NCI-H1105 (cell line): ENCODE measurements around the gene WDR73.
A peak's percentile ranks its signal among the peaks of the same experiment; 100 is the strongest.
"Not testable (repeated sequence)": the region's sequence is repeated elsewhere in the genome, so short reads cannot be mapped to it uniquely, and the experiment has no call there.

Experiments used
- DNase-seq: peaks from one replicate; lab custom pipeline; 2025; lab: John Stamatoyannopoulos, UW

WDR73 gene

GRCh38 chr15:84653910-84654688, at the start of gene WDR73:
Gene WDR73 (minus strand): TSS chr15:84654283. CDS start chr15:84654274, 9 bp downstream.
- DNase-seq, result peak; percentile 79

- no peak for DNase-seq
Measured at GRCh38 chr15:84703808-84704207, 49.7 kb upstream of the WDR73 start.

DNA sequence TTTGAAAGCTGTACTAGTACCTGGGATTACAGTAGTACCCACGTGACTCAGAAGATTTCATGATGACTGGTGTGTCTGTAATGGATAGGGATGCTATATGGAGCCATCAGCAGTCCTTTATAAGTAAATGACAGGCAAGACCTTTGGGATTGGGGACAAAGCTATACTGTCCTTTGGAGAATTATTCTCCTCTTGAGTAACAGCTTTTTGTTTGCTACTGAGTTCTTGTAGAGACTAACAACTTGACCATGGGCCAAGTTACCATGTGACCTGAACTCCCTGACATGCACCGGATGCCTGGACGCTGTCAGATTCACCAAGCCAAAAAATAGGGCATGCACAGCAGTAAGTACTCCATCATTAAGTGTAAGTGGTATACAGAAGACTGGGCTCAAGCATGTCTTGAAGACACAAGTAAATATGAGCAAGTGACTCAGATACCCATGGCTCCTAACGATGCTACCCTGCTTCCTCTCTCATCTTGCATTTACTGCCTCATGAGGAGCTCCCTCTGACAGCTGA, 48.9 kb upstream of the WDR73 start:
- DNase-seq, result no peak

GRCh38 chr15:84699538-84700191, 45.6 kb upstream of the WDR73 start:
- DNase-seq, result no peak

GRCh38 chr15:84697236-84697990, 43.3 kb upstream of the WDR73 start:
- DNase-seq, result no peak

DNA sequence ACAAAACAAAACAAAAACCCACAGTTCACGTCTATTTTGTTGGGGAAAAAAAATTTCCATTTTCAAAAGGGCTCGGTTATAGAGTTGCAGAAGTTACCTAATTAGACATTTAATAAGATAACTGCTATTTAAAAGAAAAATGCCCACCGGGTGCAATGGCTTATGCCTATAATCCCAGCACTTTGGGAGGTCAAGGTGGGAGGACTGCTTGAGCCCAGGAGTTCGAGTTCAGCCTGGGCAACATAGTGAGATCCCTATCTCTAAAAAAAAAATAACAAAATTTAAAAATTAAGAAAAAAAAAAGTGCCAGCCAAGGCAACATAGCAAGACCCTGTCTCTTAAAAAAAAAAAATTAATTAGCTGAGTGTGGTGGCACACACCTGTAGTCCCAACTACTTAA, 42.7 kb upstream of the WDR73 start:
- no peak for DNase-seq

DNA sequence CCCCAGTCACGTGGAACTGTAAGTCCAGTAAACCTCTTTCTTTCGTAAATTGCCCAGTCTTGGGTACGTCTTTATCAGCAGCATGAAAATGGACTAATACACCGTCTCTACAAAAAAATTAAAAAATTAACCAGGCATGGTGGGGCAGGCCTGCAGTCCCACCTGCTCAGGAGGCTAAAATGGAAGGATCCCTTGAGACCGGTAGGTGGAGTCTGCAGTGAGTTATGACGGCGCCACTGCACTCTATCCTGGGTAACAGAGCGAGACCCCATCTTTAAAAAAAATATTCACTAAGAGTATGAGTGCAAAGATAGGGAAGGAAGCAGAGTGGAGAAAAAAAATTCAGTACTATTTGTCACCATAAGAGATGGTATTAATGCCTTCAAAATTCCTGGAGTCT, 36.3 kb upstream of the WDR73 start:
- DNase-seq, result no peak

GRCh38 chr15:84689858-84690257, 35.8 kb upstream of the WDR73 start:
- DNase-seq, result no peak

GRCh38 chr15:84686446-84686845, 32.4 kb upstream of the WDR73 start:
- DNase-seq, result not testable (repeated sequence)

DNA sequence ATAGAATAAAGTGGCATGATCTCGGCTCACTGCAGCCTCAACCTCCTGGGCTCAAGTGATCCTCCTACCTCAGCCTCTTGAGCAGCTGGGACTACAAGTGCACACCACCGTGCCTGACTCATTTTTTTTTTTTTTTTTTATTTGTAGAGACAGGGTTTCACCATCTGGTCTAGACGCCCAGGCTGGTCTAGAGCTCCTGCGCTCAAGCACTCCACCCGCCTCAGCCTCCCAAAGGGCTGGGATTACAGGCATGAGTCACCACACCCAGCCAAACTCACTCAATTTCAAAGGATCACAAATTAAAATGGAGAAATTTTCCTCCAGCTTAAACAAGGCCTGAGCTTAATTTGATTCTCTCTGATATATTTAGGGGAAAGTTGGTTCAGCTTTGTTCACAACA, 31.2 kb upstream of the WDR73 start:
- no peak for DNase-seq

- DNase-seq, result no peak
Measured at GRCh38 chr15:84684092-84684491, 30.0 kb upstream of the WDR73 start.

GRCh38 chr15:84681831-84682230, 27.7 kb upstream of the WDR73 start:
- no peak for DNase-seq

DNA sequence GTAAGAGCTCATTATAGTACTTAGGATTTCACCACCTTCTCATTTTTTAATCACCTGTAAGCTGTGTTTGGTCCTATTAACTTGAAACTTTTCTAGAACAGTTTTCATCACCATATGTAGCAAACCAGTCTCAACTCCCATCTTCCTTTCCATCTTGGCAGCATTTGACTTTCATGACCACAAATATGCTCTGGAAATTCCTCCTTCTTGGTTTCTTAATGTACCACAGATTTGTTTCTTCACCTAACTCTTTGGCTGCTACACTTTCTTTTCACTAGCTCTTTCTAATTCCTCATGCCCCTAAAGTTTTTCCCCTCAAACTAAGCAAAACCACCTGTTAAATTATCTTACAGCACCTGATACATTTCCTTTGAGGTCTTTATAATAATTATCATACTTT, 17.1 kb upstream of the WDR73 start:
- DNase-seq, result no peak

DNA sequence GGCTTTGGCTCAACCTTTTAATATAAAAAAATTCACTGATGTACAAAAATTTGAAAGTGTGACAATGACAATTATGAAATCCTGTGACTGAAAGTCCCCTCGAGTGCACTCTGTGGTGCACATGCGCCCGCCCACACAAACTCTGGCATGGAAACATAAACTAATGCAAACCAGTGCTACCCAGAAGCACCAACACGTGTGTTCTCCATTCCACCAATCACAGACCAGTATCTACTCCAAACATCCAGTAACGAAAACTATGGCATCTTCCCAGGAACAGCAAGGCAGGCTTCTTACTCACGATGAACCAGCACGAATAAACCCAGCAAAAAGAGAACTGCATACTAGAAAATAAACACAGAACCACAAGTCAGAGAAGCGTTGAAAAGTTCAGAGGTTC, 15.6 kb upstream of the WDR73 start:
- DNase-seq, result no peak

GRCh38 chr15:84668221-84668982, 14.3 kb upstream of the WDR73 start:
- DNase-seq, result no peak

DNA sequence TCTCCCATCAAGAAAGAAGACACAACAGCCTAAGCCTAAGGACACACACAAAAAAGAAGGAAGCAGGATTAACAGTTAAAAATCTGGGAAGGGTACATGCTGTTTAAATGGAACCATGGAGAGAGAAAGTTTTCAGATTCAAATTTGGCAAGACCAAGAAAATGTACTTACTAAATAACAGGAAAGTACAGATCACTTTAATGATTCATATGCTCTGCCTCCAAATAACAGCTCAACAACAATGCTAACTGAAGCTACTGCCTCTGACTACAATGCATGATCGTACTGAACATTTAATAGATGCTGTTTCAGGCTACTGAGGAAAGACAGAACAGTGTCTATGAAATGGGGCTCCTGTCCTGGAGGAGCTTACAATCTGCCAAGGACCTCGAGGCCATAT, 12.3 kb upstream of the WDR73 start:
- no peak for DNase-seq

DNA sequence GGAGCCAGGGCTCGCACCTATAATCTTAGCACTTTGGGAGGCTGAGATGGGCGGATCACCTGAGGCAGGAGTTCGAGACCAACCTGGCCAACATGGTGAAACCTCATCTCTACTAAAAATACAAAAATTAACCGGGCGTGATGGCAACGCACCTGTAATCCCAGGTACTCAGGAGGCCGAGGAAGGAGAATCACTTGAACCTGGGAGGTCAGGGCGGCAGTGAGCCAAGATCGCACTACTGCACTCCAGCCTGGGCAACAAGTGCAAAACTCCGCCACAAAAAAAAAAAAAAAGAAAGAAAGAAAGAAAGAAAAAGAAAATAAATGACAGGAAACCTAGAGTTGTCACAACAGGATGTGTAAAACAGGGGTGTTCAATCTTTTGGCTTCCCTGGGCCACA, 6.9 kb upstream of the WDR73 start:
- no peak for DNase-seq

DNA sequence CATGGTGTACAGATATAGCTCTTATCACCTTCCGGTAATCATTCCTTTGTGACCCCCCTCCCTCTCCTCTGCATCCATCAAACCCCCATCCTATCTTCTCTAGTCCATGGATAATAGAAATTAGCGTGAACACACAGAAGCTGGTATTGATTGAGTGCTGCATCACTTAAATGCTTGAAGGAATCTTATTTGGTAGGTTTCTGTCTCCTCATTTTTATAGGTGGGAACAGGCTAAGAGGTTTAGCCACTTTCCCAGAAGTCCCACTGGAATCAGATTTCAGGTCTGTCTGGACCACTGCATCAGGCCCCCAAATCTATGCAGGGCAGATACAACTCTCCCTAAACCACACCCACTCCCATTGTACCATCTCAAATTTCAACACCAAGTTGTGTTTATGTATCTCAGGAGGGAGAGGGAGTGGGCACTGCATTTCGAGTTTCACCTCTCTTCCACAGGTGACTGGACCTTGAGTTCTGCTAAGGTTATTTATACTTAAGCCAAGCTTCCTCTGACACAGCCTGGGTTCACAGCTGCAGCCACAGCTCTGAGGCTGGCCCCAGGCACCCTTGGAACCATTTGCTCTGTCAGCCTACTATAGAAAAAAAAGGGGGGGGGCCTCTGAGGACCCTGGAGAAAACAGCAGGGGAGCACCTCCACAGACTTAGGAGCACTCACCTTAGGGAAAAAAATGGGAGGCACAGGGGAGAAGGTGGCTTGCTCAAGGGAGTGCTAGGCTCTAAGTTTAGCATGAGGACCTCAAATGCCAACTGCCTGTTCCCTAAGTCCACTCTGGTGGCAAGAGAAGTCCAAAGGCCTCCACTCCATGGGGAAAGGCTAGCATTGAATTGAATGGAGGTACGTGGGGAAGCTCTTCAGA, 6.1 kb upstream of the WDR73 start:
- DNase-seq, result no peak

- DNase-seq, result no peak
Measured at GRCh38 chr15:84658788-84659411, 4.8 kb upstream of the WDR73 start.

GRCh38 chr15:84658080-84658787, 4.2 kb upstream of the WDR73 start, which contains the start of gene NMB:
Gene NMB (minus strand): TSS chr15:84658199. CDS start chr15:84658152, 47 bp downstream.
- DNase-seq, result peak; percentile 58
